NCI-H187 (cell line): ENCODE data around the gene BCKDHB.

Experiments used
- DNase-seq, 2 experiments: peaks; one replicate each; lab custom pipeline; 2025; lab: John Stamatoyannopoulos, UW

The BCKDHB gene

GRCh38 chr6:80151635-80152034 is 45.2 kb downstream of the BCKDHB start:
- no peak for DNase-seq

- DNase-seq, result no peak
These were observed 47.7 kb downstream of the BCKDHB start for GRCh38 chr6:80154160-80154559.

DNA sequence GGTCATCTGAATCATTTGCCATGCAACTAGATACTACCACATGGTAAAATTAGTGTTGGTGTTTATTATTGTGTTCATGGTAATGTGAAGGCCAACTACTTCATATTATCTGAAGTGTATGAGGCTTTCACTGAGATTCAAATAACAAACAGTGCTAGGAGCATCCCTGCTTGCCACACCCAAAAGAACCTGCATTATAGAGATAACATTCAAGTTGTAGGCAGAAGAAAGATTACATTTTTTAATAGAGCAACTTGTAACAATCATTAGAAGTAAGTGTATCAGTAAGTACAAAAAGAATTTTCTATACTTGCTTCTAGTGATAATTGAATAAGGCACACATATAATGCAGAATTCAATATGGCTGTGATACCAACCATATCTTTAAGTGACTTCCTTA is 49.8 kb downstream of the BCKDHB start:
- no peak for DNase-seq

- DNase-seq, result no peak
These were observed 52.1 kb downstream of the BCKDHB start for GRCh38 chr6:80158478-80158989.

DNA sequence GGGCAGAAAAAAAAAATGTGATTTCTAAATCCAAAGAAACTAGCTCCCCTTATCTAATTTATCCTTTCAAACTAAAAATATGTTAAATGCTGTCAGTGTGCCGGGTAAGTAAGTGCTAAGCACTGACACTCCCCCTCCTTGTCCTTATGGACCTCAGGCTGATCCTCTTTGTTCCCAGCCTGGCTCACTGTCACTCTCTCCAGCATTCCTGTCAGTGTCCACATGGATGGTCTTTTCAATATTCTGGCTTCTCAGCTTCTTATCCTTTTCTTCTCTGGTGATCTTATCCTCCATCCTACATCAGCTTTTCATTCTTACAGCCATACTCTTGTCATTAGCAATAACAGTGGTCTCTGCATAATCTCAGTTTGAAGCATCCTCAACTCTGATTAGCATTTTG is 55.0 kb downstream of the BCKDHB start:
- DNase-seq, result no peak

- no peak for DNase-seq
These were observed 57.3 kb downstream of the BCKDHB start for GRCh38 chr6:80163754-80164187.

DNA sequence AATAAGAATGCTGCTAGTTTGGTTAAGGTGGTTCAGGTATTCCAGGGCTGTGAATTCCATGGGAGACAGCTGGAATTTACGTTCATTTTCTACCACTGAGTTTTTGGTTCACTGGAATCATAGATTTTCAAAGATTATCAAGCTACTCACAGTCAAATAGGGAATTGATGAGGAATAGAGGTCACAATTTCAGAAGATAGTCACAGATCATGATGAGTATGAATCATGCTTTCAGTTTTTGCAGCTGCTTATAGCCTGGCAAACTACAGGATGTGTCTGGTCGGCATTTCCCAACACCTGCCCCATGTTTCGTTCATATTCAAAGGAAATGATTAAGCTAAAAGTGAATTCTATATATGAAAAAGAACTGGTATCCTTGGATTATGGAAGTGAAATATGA is 58.7 kb downstream of the BCKDHB start:
- DNase-seq, result no peak

DNA sequence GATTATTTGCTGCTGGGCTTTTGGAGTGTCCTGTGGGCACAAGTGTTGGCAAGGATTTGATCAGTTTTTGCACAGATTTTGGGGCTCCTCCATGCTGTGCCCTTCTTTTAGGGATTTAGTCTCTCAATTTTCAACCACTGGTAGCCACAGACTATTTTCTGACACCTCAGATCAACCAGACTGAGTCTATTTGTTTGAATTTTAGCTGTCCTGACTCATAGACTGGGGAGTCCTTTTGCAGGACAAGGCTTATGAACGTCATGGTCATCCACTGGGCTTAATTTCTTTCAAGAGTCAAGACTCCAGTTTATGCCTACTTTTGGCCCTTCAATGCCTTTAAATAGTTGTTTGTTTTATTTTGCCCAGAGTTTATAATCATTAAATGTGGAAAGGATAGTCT is 59.3 kb downstream of the BCKDHB start:
- no peak for DNase-seq

DNA sequence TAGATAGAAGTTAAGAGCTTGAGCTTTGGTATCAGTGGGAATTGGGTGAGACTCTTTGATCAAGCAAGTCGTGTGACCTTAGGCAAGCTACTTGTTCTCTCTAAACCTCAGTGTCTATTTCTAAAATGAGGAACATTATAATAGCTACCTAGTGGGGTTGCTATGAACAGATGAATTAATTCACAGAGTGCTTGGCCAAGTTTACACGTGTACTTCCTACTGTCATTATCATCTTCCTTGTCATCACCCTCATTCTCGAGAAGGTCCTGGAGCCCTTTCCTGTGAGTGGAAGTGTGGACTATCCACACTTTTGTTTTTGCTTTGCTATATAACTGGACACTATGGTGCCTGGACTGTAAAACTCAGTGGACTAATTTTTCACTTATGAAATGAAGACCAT is 64.0 kb downstream of the BCKDHB start:
- DNase-seq, result no peak

- no peak for DNase-seq
These were observed 66.9 kb downstream of the BCKDHB start for GRCh38 chr6:80173411-80173810.

GRCh38 chr6:80174900-80175572 is 68.6 kb downstream of the BCKDHB start:
- DNase-seq, result no peak

- no peak for DNase-seq
These were observed 73.2 kb downstream of the BCKDHB start for GRCh38 chr6:80179695-80180094.

- DNase-seq, result no peak
These were observed 75.0 kb downstream of the BCKDHB start for GRCh38 chr6:80181352-80182081.

GRCh38 chr6:80182308-80182707 is 75.8 kb downstream of the BCKDHB start:
- no peak for DNase-seq

DNA sequence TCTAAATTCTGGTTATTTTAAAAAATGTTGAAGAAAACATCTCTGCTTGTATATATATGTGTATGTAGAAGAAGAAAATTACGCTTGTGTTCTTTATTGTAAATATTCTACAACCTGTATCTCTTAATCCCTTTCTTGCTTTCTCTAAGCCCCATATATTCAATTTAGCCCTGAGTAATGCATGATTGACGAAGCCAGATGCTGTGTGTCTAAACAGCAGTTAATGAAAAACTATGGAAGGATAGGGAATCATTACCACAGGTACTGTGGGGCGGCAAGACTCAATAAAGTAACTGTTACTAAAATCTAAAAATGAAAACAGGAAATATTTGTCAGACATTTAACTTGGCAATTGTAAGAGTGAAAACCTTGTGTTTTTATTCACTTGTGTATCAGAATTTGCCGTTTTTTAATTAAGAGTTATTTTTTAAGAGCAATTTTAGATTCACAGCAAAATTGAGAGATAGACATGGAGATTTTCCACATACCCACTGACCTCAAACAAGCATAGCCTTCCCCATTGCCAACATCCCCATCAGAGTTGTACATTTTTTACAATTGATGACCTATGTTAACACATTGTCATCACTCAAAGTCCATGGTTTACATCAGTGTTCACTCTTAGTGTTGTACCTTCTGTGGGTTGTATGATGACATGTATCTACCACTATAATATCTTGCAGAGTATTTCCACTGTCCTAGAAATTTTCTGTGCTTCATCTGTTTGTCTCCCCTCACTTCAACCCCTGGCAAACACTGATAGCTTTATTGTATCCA is 76.7 kb downstream of the BCKDHB start:
- no peak for DNase-seq

GRCh38 chr6:80185492-80185891 is 79.0 kb downstream of the BCKDHB start:
- DNase-seq, result no peak

DNA sequence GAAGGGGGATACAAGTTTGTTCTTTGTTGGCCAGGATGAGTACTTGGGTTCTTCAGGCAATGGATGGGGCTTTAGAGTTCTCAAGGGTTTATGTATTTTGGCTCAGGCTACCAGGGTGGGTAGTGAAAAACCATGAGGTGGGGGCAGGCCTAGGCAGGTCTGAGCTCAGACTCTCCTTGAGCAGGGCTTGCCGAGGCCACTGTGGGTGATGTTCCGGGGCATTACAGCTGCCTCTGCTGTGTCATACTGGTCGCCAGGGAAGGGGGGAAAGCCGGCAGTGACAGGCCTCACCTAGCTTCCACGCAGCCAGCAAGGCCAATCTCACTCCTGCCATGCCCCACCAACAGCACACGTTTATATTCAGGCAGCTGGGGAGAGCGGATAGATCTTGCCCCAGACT is 79.6 kb downstream of the BCKDHB start:
- no peak for DNase-seq

DNA sequence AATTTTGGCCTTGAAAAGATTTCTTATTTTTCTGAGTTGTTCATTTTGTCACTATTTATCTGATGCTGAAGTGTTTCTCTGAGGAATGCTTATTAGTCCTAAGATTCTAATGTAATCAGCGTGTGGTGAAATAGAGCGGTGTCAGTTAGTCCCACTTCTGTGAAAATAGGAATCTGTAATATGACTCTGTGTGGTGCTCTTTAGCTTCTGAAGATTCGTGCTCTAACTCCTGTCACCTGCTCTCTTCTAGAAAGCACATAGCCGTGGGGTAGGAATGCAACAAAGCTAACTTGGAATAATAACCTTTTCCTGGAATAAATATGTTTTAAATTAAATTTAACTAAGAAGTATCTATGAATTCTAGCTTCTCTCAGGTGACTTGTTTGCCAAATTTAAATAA is 90.4 kb downstream of the BCKDHB start:
- no peak for DNase-seq

- DNase-seq, result no peak
These were observed 91.0 kb downstream of the BCKDHB start for GRCh38 chr6:80197474-80197873.

DNA sequence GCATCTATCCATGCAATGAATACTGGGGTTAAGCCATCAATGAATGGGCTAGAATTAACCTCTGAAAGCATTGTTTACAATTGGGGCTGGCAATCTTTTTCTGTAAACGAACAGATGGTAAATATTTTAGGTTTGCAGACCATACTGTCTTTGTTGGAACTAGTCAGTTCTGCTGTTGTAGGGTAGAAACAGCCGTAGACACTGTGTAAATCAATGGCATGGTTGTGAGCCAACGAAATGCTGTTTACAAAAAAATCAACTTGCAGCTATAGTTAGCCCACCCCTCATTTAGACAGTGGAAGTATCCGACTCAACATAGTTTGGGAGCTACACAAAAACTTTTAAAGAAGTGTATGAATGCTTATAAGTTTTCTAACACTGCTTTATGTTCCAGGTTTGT is 91.5 kb downstream of the BCKDHB start:
- DNase-seq, result no peak

DNA sequence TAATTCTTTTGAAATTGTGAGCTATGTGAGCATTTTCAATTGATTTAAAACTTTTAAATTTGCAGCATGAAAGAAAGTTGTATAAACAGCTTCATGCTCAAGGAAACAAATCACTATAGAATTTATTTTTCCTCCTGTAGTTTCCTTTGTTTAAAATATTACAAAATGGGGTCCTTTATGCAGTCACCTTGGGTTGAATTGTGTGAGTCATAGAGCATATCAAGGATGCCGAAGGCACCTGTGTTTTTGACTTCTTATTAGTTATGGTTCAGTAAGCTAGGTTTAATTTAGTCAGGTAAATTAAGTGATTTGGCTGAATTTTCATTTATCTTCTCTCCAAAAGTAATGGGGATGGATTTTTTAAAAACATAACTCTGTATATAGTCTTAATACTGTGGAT is 96.8 kb downstream of the BCKDHB start:
- DNase-seq, result no peak

- no peak for DNase-seq
These were observed 98.9 kb downstream of the BCKDHB start for GRCh38 chr6:80205404-80205803.

GRCh38 chr6:80206758-80207157 is 100.3 kb downstream of the BCKDHB start:
- no peak for DNase-seq
